GM19239 (cell line): ENCODE data around the gene MPDZ.

Experiments used
- DNase-seq: peaks from one replicate; pipeline ENCODE4 v3.0.0; 2011; ENCODE audit warnings: low spot score; ENCODE audit not compliant: insufficient read length
- FAIRE-seq: peaks from 2 replicates; lab custom pipeline; 2011; peaks lifted over from hg19 to GRCh38; lab: Jason Lieb, UNC

The MPDZ gene, protein sequence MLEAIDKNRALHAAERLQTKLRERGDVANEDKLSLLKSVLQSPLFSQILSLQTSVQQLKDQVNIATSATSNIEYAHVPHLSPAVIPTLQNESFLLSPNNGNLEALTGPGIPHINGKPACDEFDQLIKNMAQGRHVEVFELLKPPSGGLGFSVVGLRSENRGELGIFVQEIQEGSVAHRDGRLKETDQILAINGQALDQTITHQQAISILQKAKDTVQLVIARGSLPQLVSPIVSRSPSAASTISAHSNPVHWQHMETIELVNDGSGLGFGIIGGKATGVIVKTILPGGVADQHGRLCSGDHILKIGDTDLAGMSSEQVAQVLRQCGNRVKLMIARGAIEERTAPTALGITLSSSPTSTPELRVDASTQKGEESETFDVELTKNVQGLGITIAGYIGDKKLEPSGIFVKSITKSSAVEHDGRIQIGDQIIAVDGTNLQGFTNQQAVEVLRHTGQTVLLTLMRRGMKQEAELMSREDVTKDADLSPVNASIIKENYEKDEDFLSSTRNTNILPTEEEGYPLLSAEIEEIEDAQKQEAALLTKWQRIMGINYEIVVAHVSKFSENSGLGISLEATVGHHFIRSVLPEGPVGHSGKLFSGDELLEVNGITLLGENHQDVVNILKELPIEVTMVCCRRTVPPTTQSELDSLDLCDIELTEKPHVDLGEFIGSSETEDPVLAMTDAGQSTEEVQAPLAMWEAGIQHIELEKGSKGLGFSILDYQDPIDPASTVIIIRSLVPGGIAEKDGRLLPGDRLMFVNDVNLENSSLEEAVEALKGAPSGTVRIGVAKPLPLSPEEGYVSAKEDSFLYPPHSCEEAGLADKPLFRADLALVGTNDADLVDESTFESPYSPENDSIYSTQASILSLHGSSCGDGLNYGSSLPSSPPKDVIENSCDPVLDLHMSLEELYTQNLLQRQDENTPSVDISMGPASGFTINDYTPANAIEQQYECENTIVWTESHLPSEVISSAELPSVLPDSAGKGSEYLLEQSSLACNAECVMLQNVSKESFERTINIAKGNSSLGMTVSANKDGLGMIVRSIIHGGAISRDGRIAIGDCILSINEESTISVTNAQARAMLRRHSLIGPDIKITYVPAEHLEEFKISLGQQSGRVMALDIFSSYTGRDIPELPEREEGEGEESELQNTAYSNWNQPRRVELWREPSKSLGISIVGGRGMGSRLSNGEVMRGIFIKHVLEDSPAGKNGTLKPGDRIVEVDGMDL (N-terminal part only)

DNA sequence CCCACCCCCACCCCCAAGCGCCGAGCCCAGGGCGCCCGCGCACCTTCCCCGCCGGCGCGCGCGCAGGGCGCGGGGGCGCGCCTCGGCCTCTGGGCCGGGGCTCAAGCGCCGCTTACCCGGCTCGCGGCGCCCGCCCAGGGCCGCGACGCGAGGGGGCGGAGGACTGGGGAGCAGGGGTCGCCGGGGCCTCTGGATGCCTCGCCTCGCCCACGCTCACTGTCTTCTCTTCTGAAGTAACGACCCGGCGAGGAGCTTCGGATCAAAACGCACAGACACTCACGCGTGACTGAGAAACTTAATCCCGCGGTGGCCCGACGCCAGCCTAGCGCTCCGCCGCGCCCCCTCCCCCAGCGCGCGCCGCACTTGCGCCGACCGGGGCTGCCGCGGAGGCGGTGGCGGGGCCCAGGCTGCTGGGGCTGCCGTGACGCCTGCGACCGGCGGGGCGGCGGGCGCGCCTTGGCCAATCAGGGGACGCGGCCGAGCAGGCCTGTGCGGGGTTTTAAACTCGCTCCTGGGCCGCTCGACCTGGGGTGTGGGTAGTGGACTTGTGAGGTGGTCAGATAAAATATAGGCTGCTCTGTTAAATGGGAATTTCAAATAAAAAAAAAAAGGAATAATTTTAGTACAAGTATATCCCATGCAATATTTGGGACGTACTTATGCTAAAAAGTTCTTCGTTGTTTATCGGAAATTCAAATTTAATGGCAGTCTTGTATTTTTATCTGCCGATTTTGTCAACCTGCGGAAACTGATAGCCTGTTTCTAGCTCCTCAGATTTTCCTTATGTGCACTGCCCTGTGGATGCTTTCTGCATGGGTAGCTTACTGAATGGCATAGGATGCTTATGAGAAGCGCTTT lies at the start of gene MPDZ:
Gene MPDZ, minus strand, starts transcription at position 409 of the 858 bp plus-strand sequence. CDS start 29,377 bp downstream, outside the sequence.
- no peak for FAIRE-seq
- DNase-seq = no peak

DNA sequence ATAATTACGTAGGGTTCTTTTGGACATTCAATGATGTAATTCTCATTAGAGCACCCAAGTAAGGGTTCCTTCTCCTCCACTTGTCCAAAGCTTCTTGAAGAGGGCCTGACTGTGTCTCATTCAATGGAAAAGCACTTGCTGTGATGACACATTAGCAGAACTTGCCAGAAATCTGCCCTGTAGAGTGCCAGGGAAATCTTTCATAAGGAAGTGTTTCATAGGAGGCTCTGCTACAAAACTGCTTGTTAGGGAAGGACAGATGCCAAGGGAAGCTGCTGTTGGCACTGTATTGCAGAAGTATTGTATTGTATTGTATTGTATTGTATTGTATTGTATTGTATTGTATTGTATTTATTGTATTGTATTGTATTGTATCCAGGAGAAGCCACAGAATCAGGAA lies 45.5 kb upstream of the MPDZ start:
- FAIRE-seq = no peak
- no peak for DNase-seq

DNA sequence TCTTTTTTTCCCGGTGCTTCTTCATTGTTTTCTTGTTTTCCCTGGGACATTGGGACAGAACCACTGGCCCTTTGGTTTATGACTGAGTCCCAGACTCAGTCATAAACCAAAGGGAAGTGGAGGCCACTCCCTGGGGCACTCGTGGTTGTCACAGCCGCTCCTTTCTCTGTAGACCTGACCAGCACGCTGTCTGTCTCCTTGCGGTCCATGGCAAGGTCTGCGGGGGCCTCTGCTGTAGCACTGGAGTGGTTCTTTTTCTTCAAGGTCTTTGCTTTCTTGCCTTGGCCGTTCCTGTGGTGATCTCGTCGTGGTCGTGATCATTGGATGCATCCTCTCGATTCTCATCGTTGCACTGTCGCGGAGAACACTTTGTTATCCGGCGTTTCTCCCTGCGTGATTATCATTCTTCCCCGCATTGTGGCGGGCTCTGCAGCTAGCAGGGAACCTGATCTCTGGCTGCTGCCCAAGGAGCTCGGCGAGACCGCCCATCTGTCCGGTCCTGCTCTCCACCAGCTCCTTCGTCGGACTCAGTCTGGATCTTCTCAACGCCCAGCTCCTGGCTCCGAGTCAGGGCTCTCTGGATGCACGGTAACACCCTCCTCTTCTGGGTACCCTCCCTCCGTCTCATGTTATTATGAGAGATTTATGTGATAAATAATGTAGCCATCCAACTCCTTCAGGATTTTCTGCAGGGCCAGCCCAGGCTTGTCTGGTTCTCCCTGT lies 43.5 kb upstream of the MPDZ start:
- DNase-seq (no peak), FAIRE-seq (no peak)

GRCh38 chr9:13318027-13318426 lies 38.5 kb upstream of the MPDZ start:
- FAIRE-seq (no peak), DNase-seq (no peak)

- no peak for FAIRE-seq
- DNase-seq = no peak
Observed at GRCh38 chr9:13296972-13297371, 17.5 kb upstream of the MPDZ start.

DNA sequence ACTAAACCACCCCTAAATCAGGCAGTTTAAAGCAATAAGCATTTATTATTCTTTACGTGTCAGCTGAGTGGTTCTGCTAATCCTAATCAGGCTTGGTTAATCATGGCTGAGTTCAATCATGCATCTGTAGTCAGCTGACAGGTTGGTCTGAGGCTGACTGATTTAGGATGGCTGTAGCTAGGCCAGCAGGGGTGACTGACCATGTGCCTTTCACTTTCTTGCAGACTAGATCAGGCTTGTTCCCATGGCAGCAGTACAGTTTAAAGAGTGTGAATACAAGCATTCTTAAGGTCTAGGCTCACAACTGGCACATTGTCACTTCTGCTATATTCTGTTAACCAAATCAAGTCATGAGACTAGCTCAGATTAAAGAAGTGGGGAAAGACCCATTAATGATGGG lies 16.1 kb upstream of the MPDZ start:
- no peak for DNase-seq
- no peak for FAIRE-seq

- DNase-seq (no peak), FAIRE-seq (no peak)
Observed at GRCh38 chr9:13292782-13293181, 13.3 kb upstream of the MPDZ start.

GRCh38 chr9:13292158-13292557 lies 12.7 kb upstream of the MPDZ start:
- no peak for DNase-seq
- FAIRE-seq = no peak

DNA sequence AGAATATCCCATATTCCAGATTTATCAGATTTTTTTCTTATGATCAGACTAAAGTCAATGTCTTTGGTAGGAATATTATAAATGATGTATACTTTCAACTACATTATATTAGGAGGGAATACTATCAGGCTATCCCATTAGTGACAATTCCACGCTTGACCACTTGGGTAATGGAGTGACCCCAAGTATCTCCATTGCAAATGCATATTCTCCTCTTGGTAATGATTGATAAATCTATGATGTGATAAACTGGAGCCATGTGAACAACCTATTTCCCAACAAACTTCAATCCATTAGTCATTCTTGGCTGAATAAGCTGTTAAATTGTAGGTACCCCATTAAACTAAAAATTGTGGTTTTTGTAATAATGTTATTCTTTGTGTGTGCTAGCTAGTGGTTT lies 12.2 kb upstream of the MPDZ start:
- FAIRE-seq = no peak
- no peak for DNase-seq

DNA sequence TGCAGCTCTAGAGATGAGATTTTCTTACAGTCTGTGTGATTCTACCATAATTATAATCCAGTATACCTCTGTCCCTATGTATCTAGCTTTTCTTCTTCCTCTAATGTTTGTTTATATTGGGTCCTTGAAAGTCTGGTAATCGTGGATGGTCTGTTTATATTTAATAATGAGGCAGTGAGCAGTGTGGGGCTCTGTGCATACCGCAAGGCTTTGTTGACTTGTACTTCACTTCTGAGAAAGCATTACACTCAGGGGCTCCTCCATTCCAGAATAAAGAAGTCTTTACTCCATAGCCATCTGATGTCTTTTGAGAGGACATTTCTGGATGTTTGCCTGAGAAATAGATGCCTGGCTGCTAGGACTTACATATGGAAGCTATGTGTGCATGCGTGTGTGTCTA lies 4.5 kb upstream of the MPDZ start:
- DNase-seq (no peak), FAIRE-seq (no peak)

GRCh38 chr9:13282998-13283397 lies 3.5 kb upstream of the MPDZ start:
- DNase-seq (no peak), FAIRE-seq (no peak)

DNA sequence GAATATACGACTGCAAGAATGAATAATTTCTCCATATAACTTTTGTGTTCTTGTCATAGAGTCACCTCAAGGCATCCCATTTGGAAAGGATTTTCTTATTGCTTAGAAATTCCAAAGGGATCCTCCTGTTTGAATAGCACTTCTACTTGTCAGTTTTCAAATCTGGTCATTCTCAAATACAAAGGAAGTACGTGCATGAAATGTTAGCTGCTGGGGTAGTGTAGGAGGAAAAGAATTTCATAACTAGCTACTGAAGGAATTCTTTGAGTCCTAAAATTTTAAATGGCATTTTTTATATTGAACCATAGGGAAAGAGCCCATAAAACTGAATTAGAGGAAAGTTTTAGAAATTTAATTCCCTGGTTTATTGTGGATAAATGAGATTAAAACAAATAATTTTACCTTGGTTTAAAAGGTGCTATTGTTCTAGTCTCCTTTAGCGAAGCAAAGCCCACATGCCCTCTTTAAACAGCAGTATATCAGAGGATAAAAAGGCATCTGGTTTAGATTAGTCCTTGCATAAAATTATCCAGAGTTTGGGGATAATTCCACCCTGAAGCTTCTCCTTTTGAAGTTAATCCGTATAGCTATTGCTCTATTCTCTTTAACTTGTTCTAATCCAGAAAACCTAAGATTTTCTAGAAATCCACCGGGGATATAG lies 2.0 kb upstream of the MPDZ start:
- FAIRE-seq (no peak), DNase-seq (no peak)

GRCh38 chr9:13278368-13279246 lies 885 bp downstream of the MPDZ start:
- DNase-seq (no peak), FAIRE-seq (no peak)

DNA sequence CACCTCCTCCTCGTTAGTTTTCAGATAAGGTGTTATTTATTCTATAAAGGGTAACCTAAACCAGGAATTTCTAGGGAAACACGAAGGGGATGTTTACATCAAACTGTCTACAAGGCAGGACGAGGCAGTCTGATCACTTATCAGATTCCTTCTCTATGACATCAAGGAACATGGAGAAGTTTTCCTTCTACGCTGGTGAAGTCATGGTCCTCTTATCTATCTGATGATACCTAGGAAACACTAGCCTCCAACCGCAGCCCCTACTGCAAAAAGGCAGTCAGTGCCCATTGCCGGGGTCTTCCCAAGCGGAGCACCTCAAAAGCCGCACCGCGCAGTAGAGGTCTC lies 1.5 kb downstream of the MPDZ start:
- no peak for FAIRE-seq
- no peak for DNase-seq

- FAIRE-seq (no peak), DNase-seq (no peak)
Observed at GRCh38 chr9:13274886-13275641, 4.4 kb downstream of the MPDZ start.

- DNase-seq (no peak), FAIRE-seq (no peak)
Observed at GRCh38 chr9:13270734-13271133, 8.8 kb downstream of the MPDZ start.
